Testis (tissue), 2 donors: ENCODE data around the gene LNX1.

ENCODE experiments used
- POLR2A ChIP-seq: fragments of 450-650 bp; IDR thresholded peaks from one replicate; pipeline ENCODE4 v1.6.1; 2017; ENCODE audit warnings: antibody characterized with exemption, mild to moderate bottlenecking, moderate library complexity
- TF ChIP-seq, protein P1 (sequence below), 3 experiments: fragments of 450-650 bp in 2 of 3; fragments of 200-600 bp in 1 of 3; sonication (generic) in 1 of 3; IDR thresholded peaks; one replicate each; pipeline ENCODE4 v1.5.1; 2016 to 2019; ENCODE audit warnings: antibody characterized with exemption in 3 of 3, mild to moderate bottlenecking in 2 of 3, moderate library complexity in 1 of 3

- TF ChIP-seq, protein P1, sequence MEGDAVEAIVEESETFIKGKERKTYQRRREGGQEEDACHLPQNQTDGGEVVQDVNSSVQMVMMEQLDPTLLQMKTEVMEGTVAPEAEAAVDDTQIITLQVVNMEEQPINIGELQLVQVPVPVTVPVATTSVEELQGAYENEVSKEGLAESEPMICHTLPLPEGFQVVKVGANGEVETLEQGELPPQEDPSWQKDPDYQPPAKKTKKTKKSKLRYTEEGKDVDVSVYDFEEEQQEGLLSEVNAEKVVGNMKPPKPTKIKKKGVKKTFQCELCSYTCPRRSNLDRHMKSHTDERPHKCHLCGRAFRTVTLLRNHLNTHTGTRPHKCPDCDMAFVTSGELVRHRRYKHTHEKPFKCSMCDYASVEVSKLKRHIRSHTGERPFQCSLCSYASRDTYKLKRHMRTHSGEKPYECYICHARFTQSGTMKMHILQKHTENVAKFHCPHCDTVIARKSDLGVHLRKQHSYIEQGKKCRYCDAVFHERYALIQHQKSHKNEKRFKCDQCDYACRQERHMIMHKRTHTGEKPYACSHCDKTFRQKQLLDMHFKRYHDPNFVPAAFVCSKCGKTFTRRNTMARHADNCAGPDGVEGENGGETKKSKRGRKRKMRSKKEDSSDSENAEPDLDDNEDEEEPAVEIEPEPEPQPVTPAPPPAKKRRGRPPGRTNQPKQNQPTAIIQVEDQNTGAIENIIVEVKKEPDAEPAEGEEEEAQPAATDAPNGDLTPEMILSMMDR (IDR thresholded peaks at IDR 0.05): no peak
- TF ChIP-seq POLR2A: no peak
Measured at GRCh38 chr4:53602390-53602789, 11.1 kb upstream of the LNX1 start.
